Right lobe of liver (tissue), 4 donors: ENCODE measurements around the gene CYTH1.

ENCODE experiments used
- CTCF ChIP-seq, 4 donors: fragments of 200-600 bp in 3 of 4; fragments of 450-650 bp in 1 of 4; IDR thresholded peaks; one replicate each; pipeline versions ENCODE4 v1.5.1 to v1.8.0; 2016 to 2022; ENCODE audit warnings: antibody characterized with exemption in 4 of 4, mild to moderate bottlenecking in 2 of 4
- POLR2A ChIP-seq: fragments of 450-650 bp; IDR thresholded peaks from one replicate; pipeline ENCODE4 v1.6.1; 2017; ENCODE audit warnings: antibody characterized with exemption, mild to moderate bottlenecking
- donor health status: DM: no; HTN: no; CAD: no.
- donor health status: DM: no; HTN: no; CAD: no.
- donor health status: DM: no; HTN: yes; CAD: no.

DNA sequence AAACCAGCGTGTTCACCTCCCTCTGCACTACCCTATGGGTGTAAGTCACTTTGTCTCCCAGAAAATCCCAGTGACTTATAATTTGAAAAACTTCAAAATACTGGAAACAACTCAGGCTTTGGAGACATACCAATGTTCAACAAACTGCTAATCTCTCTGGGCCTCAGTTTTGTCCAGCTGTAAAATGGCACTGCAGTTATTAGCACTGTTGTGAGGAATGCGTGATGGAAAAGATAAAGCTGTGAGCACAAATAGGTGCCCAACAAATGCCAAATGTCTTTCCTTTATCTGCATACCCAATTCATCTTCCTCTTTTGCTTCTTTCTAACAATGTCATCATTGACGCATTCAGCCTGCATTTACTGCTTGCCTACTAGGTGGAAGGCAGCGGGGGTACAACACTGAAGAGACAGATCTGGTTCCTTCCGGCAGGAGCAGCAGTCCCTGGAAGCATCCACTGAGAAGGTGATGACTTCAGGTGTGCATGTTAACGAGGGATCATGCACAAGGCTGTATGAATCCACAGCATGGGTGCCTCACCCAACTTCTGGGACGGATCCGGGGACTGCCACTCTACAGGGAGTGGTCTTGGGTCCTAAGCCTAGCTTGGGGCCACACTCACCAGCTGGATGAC, 63.4 kb downstream of the CYTH1 start:
- TF ChIP-seq POLR2A: no peak
- TF ChIP-seq CTCF (IDR thresholded peaks at IDR 0.05): no peak
